Activated naive CD4-positive, alpha-beta T cell treated with anti-CD3 and anti-CD28 coated beads, Interleukin-2, amount 10 ng/mL, durations not matched to agents 7 days and 5 days (primary cell): ENCODE results near the gene MESD.
"Not testable (repeated sequence)": the region's sequence is repeated elsewhere in the genome, so short reads cannot be mapped to it uniquely, and the experiment has no call there.

ENCODE experiments used
- CTCF ChIA-PET: fragments of 350-600 bp; sonication (Branson Sonifier 250); formaldehyde crosslinking; loops from one replicate; lab custom pipeline; 2021; ENCODE audit warnings: antibody characterized with exemption; lab: Charles Lee
- DNase-seq: peaks from one replicate; pipeline ENCODE4 v3.0.0-alpha.2; 2020
- H3K27ac Mint-ChIP-seq: one replicate; pipeline ENCODE4 v1.8.0; 2021; ENCODE audit warnings: mild to moderate bottlenecking, moderate library complexity, mixed read lengths
- H3K27me3 Mint-ChIP-seq: one replicate; pipeline ENCODE4 v1.8.0; 2021; ENCODE audit warnings: mild to moderate bottlenecking, mixed read lengths
- H3K36me3 Mint-ChIP-seq: one replicate; pipeline ENCODE4 v1.8.0; 2021; ENCODE audit warnings: mixed read lengths
- H3K4me1 Mint-ChIP-seq: one replicate; pipeline ENCODE4 v1.8.0; 2021; ENCODE audit warnings: mixed read lengths
- H3K4me3 Mint-ChIP-seq: one replicate; pipeline ENCODE4 v1.8.0; 2021; ENCODE audit warnings: mild to moderate bottlenecking, moderate library complexity, mixed read lengths
- H3K9me3 Mint-ChIP-seq: one replicate; pipeline ENCODE4 v1.8.0; 2021; ENCODE audit warnings: mixed read lengths

Gene MESD

DNA sequence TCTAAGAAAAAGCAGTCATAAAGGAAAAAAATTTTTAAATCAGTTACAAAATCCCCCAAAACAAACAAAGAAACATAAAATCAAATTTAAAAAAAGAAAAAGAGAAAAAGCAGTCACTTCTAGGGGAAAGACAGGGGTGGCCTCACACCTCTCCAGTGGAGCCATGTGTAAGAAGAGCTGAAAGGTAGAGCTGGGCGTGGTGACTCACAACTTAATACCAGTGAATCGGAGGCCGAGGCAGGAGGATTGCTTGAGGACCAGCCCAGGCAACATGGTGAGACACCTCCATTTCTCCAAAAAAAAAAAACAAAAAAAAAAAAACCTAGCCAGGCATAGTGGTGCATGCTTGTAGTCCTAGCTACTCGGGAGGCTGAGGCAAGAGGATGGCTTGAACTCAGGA, 14.7 kb downstream of the MESD start:
- peaks cover 32% of the 10 kb centered on the region for H3K36me3 Mint-ChIP-seq
- no peak overlapping the region for H3K27ac Mint-ChIP-seq
- no peaks in the 10 kb centered on the region for H3K27me3 Mint-ChIP-seq
- CTCF ChIA-PET: interaction anchor here (0.6 to 1.8 kb wide), 7 partner anchors 16 to 291 kb away, joined by 3 to 13 read pairs (median 3); partner anchors contain the start of gene CEMIP
- no peaks in the 10 kb centered on the region for H3K9me3 Mint-ChIP-seq
- no peak overlapping the region for H3K4me3 Mint-ChIP-seq
- H3K4me1 Mint-ChIP-seq: peaks cover 39% of the 10 kb centered on the region
- DNase-seq: no peak

DNA sequence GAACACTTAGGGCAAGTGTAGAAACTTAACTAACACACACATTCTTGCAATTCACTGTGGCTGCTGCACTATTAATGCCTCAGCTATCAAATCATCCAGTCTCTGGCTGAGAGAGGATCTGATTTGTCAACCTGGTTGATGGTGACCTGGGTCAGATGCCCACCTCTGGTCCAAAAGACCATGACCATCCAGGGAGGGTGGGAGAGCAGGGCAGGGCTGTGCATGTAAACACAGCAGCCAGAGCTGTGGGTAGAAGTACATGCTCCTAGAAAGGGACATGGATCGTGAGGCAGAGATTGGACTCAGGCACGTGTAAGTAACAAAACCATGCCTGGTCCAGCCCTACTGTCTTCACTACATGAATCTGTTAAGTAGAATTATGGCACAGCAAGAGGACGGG, 17.3 kb downstream of the MESD start:
- peaks cover 20% of the 10 kb centered on the region for H3K36me3 Mint-ChIP-seq
- CTCF ChIA-PET: interaction anchor here (1.0 to 7.4 kb wide), 3 partner anchors 192 to 517 kb away, joined by 4 to 34 read pairs (median 20); partner anchors contain the start of gene CEMIP
- no peaks in the 10 kb centered on the region for H3K27me3 Mint-ChIP-seq
- H3K9me3 Mint-ChIP-seq: no peaks in the 10 kb centered on the region
- peak overlapping the region; percentile 16 for H3K27ac Mint-ChIP-seq
- peaks cover 24% of the 10 kb centered on the region for H3K4me1 Mint-ChIP-seq
- H3K4me3 Mint-ChIP-seq: no peak overlapping the region
- no peak for DNase-seq

DNA sequence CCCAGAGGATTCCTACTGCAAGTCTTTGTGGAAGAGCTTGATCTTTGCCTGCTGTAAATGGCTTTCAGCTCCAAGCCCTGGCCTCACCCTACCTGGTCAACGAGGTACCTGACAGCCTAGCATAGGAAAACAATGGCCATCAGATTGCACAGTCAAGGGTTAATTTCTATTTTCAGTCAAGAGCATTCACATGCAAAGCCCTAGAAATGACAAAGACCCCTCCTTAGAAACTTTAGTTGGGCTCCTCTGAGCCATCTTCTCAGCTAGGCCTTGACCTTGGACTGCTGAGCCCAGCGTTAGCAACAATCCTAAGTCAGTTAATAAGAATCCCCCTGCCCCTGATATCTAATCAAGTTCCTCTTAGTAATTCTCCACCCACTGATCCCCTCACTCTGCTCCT, 18.5 kb downstream of the MESD start:
- no peak overlapping the region for H3K27ac Mint-ChIP-seq
- peaks cover 20% of the 10 kb centered on the region for H3K36me3 Mint-ChIP-seq
- H3K4me3 Mint-ChIP-seq: no peak overlapping the region
- peaks cover 13% of the 10 kb centered on the region for H3K4me1 Mint-ChIP-seq
- CTCF ChIA-PET: interaction anchor here (0.8 to 7.4 kb wide), 8 partner anchors 58 to 516 kb away, joined by 3 to 34 read pairs (median 8); partner anchors contain the start of gene CEMIP
- no peaks in the 10 kb centered on the region for H3K27me3 Mint-ChIP-seq
- DNase-seq: no peak
- H3K9me3 Mint-ChIP-seq: no peaks in the 10 kb centered on the region

DNA sequence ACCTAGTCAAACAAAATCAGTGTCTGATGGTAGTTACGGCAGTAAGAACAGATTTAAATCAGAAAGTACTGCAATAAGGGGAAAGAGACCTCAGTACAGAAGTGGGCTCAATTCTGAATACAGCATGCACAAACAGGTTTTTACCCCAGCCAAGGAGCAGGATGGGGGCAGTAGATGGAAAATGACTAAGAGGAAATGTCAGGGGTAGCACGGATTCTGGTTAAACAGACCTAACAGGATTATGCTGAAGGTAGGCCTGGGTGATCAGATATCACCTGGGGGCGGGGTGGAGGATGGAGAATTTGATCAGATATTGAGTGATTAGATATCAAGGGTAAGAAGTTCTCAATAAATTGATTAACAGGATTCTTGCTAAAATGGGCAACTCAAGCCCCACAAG, 19.0 kb downstream of the MESD start:
- H3K4me1 Mint-ChIP-seq: peaks cover 8% of the 10 kb centered on the region
- H3K27me3 Mint-ChIP-seq: no peaks in the 10 kb centered on the region
- no peak for DNase-seq
- H3K36me3 Mint-ChIP-seq: peaks cover 21% of the 10 kb centered on the region
- H3K9me3 Mint-ChIP-seq: peaks cover under 1% of the 10 kb centered on the region
- CTCF ChIA-PET: interaction anchor here (0.8 to 7.4 kb wide), 17 partner anchors 14 to 515 kb away, joined by 3 to 34 read pairs (median 5); partner anchors contain the start of gene CEMIP
- no peak overlapping the region for H3K27ac Mint-ChIP-seq
- H3K4me3 Mint-ChIP-seq: no peak overlapping the region

DNA sequence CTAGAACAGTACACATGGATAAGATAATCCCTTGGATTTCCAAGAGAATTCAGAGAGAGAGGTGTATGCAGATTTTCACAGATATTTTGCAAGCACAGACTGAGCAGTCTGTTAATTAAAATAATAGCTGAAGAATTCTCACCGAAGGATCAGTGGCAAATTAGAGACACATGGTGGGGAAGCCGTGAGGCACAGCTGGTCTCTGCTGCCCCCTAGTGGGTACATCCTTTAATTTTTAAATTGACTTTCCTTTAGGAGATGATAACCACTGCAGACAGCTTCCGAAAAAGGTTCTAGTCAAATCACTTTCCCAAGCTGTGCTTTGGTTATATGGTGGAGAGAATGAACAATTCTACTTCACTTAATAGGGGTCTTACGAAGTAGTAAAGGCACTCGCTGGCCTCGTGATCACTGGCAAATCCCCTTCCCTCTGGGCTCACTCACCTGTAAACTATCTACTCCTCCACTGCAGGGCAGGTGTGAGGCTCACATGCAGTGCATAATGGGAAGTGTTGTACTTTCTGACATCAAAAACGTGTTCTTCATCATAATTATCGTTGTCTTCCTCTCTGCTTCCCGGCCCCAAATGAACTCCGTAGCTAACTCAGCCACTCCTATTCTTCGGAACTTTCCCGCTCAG, 19.5 kb downstream of the MESD start:
- H3K27me3 Mint-ChIP-seq: no peaks in the 10 kb centered on the region
- peak; percentile 70 for DNase-seq
- H3K36me3 Mint-ChIP-seq: peaks cover 24% of the 10 kb centered on the region
- H3K9me3 Mint-ChIP-seq: peaks cover 4% of the 10 kb centered on the region
- no peak overlapping the region for H3K4me3 Mint-ChIP-seq
- H3K4me1 Mint-ChIP-seq: peaks cover 3% of the 10 kb centered on the region
- CTCF ChIA-PET: interaction anchor here (0.6 to 7.4 kb wide), 26 partner anchors 10 to 551 kb away, joined by 3 to 34 read pairs (median 4); partner anchors contain the start of gene CEMIP
- H3K27ac Mint-ChIP-seq: no peak overlapping the region

DNA sequence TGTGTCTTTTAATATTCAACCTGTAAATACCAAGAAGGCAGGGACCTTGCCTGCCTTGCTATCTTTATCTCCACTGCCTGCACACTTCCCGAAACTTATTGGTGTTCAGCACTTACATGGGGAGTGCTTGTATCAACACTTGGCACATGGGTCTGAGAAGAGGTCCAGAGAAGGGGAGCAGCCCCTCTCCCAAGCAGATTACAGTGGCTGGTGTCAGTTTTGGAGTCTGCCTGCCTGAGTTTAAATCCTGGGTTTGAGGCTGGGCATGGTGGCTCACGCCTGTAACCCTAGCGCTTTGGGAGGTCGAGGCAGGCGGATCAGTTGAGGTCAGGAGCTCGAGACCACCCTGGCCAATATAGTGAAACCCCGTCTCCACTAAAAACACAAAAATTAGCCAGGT, 20.3 kb downstream of the MESD start:
- no peak for DNase-seq
- H3K4me3 Mint-ChIP-seq: no peak overlapping the region
- peaks cover 32% of the 10 kb centered on the region for H3K36me3 Mint-ChIP-seq
- H3K4me1 Mint-ChIP-seq: no peaks in the 10 kb centered on the region
- H3K27ac Mint-ChIP-seq: no peak overlapping the region
- H3K9me3 Mint-ChIP-seq: peaks cover 8% of the 10 kb centered on the region
- H3K27me3 Mint-ChIP-seq: no peaks in the 10 kb centered on the region
- CTCF ChIA-PET: interaction anchor here (0.6 to 7.4 kb wide), 26 partner anchors 10 to 550 kb away, joined by 3 to 34 read pairs (median 4); partner anchors contain the start of gene CEMIP

DNA sequence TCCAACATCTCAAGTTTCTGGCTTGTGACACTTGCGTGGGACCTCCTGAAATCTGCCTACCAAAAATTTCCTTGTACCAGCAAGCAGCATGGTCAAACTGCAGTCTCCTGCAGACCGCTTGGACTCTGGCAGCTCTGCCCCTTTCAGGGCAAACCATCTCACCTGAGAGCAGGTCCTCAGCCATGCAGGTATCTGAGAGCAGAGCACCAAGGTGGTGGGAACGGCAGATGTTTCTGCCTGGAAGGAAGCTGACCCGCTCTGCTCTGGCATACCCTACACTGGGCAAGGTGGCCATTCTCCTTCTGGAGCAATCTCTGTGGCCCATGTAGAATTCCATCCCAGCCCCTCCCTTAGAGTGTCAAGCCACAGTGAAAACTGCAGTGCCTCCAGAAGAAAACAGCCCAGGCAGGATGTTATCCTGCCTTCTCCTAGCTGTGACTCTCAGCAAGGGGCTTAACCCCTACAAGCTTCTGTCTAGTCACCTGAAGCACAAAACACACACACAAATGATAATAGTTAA, 21.6 kb downstream of the MESD start:
- DNase-seq: no peak
- Mint-ChIP-seq H3K9me3 (peaks cover 9% of the 10 kb centered on the region), H3K4me3 (no peak overlapping the region), H3K27ac (no peak overlapping the region), H3K27me3 (no peaks in the 10 kb centered on the region), H3K36me3 (peaks cover 43% of the 10 kb centered on the region), H3K4me1 (no peaks in the 10 kb centered on the region)
- CTCF ChIA-PET: interaction anchor here (0.7 to 7.4 kb wide), 10 partner anchors 9 to 512 kb away, joined by 3 to 34 read pairs (median 3); partner anchors contain the start of gene CEMIP

DNA sequence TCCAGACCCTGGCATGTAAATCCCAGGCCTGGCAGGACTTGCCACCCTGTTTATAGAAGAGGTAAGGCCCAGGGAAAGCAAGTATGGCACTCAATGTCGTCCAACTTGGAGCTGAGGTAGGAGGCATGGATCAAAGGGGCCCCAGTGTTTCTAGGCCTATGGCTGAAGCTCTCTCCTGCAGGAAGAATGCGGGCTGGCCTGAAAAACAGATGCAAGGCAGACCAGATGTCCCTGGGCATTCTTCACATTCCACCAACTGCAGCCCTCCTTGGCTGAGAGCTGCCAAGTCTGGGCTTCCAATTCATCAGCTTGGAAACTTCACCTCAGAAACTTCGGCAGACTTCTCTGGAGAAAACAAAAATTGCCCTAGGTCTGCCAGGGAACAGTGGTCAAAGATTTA, 22.2 kb downstream of the MESD start:
- Mint-ChIP-seq H3K27ac (no peak overlapping the region), H3K36me3 (peaks cover 49% of the 10 kb centered on the region), H3K4me1 (peaks cover 6% of the 10 kb centered on the region), H3K4me3 (no peak overlapping the region), H3K9me3 (peaks cover 9% of the 10 kb centered on the region), H3K27me3 (no peaks in the 10 kb centered on the region)
- DNase-seq: no peak
- CTCF ChIA-PET: interaction anchor here (0.7 to 7.4 kb wide), 4 partner anchors 8 to 512 kb away, joined by 3 to 34 read pairs (median 3); no protein-coding TSS in a partner anchor

DNA sequence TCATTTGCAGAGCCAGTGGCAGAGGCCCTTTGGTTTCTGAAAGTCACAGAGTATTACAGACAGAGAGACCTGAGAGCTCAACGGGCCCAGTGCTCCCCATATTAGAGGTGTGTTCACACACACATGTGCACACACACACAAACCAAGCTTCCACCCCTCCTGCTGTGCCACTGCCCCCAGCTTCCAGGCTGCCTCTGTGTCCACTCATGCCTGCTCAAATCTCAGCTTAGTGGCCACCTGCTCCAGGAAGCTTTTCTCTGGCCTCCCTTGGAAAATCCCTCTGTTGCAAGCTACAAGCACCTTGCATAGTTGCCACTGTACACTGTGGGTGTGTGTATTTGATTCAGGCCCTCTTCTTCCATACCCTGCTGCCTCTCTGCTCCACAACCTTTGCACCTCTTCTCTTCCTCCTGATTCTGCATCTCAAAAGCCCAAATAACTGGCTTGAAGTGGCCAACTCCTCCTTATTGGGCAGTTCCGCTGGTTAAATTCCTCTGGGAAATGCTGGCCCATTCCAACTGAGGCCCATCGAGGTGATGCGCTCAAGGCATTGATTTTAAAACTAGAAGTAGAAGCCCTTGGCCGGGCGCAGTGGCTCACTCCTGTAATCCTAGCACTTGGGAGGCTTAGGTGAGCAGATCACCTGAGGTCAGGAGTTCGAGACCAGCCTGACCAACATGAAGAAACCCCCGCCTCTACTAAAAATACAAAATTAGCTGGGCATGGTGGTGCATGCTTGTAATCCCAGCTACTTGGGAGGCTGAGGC, 23.0 kb downstream of the MESD start:
- Mint-ChIP-seq H3K27me3 (no peaks in the 10 kb centered on the region), H3K9me3 (peaks cover 9% of the 10 kb centered on the region), H3K27ac (peak overlapping the region; percentile 12), H3K36me3 (peaks cover 50% of the 10 kb centered on the region), H3K4me1 (peaks cover 8% of the 10 kb centered on the region), H3K4me3 (no peak overlapping the region)
- DNase-seq: no peak
- CTCF ChIA-PET: interaction anchor here (0.7 to 7.4 kb wide), 2 partner anchors 224 to 511 kb away, joined by 3 to 34 read pairs; no protein-coding TSS in a partner anchor

DNA sequence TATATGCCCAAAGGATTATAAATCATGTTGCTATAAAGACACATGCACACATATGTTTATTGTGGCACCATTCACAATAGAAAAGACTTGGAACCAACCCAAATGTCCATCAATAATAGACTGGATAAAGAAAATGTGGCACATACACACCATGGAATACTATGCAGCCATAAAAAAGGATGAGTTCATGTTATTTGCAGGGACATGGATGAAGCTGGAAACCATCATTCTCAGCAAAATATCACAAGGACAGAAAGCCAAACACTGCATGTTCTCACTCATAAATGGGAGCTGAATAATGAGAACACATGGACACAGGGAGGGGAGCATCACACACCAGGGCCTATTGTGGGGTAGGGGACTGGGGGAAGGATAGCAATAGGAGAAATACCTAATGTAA, 24.2 kb downstream of the MESD start:
- H3K36me3 Mint-ChIP-seq: peaks cover 58% of the 10 kb centered on the region
- H3K27me3 Mint-ChIP-seq: not testable (repeated sequence)
- CTCF ChIA-PET: interaction anchor here (7.4 kb wide), 1 partner anchor 510 kb away, joined by 34 read pairs; no protein-coding TSS in a partner anchor

DNA sequence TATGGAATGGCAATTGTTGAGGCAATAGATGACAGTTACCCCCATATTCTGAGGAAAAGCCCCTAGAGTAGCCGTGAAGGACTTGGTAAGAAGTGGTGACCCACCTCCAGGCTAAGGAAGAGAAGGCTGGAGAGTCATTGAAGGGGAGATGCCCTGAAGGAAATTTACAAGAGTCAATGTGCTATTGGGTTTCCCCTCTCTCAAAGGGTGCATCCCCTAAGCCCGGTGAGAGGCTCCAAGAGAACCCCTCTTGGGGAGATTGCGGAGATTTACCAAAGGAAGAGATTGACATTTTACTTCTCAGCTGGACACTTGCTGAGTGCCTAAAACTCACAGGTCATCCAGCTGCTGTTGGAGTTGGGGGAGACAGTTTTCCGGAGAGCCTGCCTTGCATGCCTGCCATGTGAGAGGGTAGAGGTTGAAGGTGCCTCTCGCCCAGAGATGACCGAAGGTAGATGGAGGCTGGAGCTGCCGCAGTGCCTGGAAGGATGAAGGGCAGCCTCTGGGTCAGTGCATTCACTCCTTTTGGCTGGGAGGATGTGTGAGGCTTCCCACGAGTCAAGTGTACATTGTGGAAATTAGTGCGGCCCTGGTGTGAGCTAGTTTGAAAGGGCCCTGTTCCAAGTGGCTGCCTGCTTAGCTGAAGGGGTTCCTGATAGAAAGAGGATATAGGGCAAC, 30.7 kb downstream of the MESD start:
- no peaks in the 10 kb centered on the region for H3K27me3 Mint-ChIP-seq
- peaks cover 41% of the 10 kb centered on the region for H3K36me3 Mint-ChIP-seq
- H3K9me3 Mint-ChIP-seq: no peaks in the 10 kb centered on the region
- DNase-seq: no peak
- H3K27ac Mint-ChIP-seq: no peak overlapping the region
- H3K4me3 Mint-ChIP-seq: no peak overlapping the region
- peaks cover 11% of the 10 kb centered on the region for H3K4me1 Mint-ChIP-seq
- CTCF ChIA-PET: interaction anchor here (0.6 to 1.0 kb wide), 3 partner anchors 9 to 11 kb away, joined by 3 read pairs; no protein-coding TSS in a partner anchor

More for the DNA sequence above, 24.2 kb downstream of the MESD start:
- DNase-seq, H3K4me3 Mint-ChIP-seq, H3K4me1 Mint-ChIP-seq, H3K27ac Mint-ChIP-seq, H3K9me3 Mint-ChIP-seq: not testable (repeated sequence)

DNA sequence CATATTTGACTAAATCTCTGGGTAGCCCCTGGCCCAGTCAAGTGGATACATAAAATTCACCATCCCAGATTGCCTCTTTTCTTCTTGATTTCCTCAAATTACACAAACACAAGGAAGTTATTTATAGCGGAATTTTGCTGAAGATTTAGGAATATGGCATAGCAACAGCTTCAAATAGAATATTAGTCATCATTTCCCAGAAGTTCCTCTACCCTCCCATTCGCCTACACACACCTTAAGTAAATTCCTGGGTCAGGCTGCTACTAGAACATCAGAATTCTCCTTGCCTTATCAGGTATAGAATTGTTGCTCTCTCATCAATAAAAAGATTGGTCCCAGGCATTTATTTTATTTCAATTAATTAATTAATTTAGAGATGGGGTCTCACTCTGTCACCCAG, 31.6 kb downstream of the MESD start:
- CTCF ChIA-PET: no interaction called here
- no peaks in the 10 kb centered on the region for H3K9me3 Mint-ChIP-seq
- no peak overlapping the region for H3K4me3 Mint-ChIP-seq
- peaks cover 33% of the 10 kb centered on the region for H3K36me3 Mint-ChIP-seq
- H3K4me1 Mint-ChIP-seq: peaks cover 10% of the 10 kb centered on the region
- H3K27me3 Mint-ChIP-seq: no peaks in the 10 kb centered on the region
- H3K27ac Mint-ChIP-seq: no peak overlapping the region
- no peak for DNase-seq

DNA sequence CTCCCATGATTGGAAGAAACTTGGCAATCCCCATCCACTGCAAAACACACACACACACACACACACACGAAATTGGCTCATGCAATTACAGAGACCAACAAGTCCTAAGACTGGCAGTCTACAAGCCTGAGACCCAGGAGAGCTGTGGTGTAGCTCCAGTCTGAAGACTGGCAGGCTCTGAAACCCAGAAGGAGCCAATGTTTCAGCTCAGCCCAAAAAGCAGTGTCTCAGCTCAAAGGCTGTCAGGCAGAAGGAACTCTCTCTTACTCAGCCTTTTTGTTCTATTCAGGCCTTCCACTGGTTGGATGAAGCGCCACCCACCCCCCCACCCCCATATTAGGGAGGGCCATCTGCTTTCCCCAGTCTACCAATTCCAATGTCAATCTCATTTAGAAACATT, 32.1 kb downstream of the MESD start:
- Mint-ChIP-seq H3K27ac (no peak overlapping the region), H3K4me3 (no peak overlapping the region), H3K9me3 (no peaks in the 10 kb centered on the region), H3K4me1 (peaks cover 6% of the 10 kb centered on the region), H3K27me3 (no peaks in the 10 kb centered on the region), H3K36me3 (peaks cover 29% of the 10 kb centered on the region)
- CTCF ChIA-PET: interaction anchor here (1.4 to 1.7 kb wide), 2 partner anchors 13 to 309 kb away, joined by 4 to 6 read pairs; no protein-coding TSS in a partner anchor
- no peak for DNase-seq
